Measurements from ENCODE around the gene ZNF282.

Gene ZNF282

DNA sequence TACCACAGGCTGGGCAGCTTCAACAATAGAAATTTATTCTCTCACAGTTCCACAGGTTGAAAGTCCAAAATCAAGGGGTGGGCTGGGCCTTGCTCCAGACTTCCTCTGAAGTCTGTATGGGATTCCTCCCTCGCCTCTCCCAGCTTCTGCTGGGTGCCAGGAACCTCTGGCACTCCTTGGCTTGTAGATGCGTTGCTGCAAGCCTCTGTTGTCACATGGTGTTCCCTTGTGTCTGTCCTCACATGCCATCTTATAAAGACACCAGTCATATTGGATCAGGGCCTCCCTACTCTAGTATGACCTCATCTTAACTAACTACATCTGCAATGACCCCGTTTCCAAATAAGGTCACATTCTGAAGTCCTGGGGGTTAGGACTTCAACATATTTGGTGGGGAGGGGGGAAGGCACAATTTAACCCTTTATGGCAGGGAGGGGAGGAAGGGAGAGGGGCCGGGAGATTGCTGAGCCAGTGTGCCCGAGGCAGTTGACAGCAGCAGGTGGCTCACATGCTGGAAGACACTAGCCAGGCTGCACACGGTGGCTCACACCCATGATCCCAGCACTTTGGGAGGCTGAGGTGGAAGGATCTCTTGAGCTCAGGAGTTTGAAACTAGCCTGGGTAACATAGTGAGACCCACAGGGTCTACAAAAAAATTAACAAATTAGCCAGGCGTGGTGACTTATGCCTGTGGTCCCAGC is 18.8 kb downstream of the ZNF282 start:
- TF ChIP-seq, protein P1, sequence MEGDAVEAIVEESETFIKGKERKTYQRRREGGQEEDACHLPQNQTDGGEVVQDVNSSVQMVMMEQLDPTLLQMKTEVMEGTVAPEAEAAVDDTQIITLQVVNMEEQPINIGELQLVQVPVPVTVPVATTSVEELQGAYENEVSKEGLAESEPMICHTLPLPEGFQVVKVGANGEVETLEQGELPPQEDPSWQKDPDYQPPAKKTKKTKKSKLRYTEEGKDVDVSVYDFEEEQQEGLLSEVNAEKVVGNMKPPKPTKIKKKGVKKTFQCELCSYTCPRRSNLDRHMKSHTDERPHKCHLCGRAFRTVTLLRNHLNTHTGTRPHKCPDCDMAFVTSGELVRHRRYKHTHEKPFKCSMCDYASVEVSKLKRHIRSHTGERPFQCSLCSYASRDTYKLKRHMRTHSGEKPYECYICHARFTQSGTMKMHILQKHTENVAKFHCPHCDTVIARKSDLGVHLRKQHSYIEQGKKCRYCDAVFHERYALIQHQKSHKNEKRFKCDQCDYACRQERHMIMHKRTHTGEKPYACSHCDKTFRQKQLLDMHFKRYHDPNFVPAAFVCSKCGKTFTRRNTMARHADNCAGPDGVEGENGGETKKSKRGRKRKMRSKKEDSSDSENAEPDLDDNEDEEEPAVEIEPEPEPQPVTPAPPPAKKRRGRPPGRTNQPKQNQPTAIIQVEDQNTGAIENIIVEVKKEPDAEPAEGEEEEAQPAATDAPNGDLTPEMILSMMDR (IDR thresholded peaks at IDR 0.05; ENCODE audit: borderline replicate concordance, insufficient read depth, low read depth, low read length), result no peak
- no peak overlapping the region for H3K4me3 ChIP-seq (ENCODE audit: low read depth, low read length)

GRCh38 chr7:149216402-149216801 is 21.1 kb downstream of the ZNF282 start:
- no peak overlapping the region for H3K4me3 ChIP-seq (ENCODE audit: low read depth, low read length)
- TF ChIP-seq, protein P1 (IDR thresholded peaks at IDR 0.05; ENCODE audit: borderline replicate concordance, insufficient read depth, low read depth, low read length), result no peak

DNA sequence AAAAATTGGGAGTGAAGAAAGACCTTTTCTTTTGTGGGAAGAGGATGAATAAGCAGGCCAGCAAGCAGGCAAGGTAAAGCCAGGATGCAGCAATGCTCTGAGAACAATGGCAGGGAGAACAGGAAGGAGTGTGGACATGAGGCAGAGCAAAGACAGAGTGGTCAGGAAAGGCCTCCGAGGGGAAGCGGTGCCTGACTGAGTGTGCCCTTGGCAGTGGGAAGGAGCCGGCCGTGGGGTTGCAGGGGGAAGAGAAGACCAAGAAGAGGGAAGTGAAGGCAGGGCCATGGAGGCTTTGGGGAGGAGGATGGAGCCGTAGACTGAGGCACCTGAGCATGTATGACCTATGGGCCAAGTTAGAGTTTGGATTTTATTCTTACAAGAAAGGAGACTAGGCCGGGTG is 22.2 kb downstream of the ZNF282 start:
- TF ChIP-seq, protein P1 (IDR thresholded peaks at IDR 0.05; ENCODE audit: borderline replicate concordance, insufficient read depth, low read depth, low read length), result no peak
- no peak overlapping the region for H3K4me3 ChIP-seq (ENCODE audit: low read depth, low read length)

DNA sequence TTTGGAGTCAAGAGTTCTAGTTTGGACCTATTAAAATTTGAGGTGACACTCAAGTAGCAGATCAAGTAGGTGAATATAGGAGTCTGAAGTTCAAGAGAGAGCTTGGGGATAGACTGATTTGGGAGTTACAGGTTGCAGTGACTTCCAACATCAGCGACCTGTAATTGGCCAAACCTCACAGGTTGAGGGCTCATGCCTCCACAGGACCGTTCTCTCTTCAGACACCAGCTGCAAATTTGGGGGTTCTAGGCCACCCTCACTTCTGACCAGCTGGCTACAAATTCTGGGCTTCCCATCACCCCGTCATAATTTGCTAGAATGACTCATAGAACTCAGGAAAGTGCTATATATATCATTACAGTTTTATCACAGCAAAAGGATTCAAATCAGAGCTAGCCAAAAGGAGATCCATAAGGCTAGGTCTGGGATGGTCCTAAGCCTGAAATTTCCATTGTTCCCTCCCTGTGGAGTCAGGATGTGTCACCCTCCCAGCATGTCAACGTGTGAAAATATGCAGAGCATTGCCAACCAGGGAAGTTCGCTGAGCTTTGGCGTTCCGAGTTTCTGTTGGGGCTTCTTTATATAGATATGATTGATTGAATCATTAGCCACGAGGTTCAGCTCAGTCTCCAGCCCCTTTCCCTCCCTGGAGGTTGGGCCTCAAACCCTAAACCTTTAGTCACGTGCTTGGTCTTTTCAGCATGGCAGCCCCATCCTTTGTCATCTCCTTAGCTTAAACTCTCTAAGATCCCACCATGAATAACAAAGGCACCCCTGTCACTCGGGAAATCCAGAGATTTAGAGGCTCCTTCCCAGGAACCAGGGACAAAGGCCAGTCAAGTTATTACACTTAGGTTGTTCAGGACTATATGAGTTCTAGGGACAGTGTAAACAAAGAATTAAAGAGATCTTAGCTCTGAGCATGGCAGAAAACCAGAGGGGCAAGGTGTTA is 23.4 kb downstream of the ZNF282 start:
- no peak overlapping the region for H3K4me3 ChIP-seq (ENCODE audit: low read depth, low read length)
- TF ChIP-seq, protein P1 (IDR thresholded peaks at IDR 0.05; ENCODE audit: borderline replicate concordance, insufficient read depth, low read depth, low read length), result no peak

GRCh38 chr7:149220534-149220933 is 25.2 kb downstream of the ZNF282 start:
- no peak overlapping the region for H3K4me3 ChIP-seq (ENCODE audit: low read depth, low read length)
- TF ChIP-seq, protein P1 (IDR thresholded peaks at IDR 0.05; ENCODE audit: borderline replicate concordance, insufficient read depth, low read depth, low read length), result no peak

DNA sequence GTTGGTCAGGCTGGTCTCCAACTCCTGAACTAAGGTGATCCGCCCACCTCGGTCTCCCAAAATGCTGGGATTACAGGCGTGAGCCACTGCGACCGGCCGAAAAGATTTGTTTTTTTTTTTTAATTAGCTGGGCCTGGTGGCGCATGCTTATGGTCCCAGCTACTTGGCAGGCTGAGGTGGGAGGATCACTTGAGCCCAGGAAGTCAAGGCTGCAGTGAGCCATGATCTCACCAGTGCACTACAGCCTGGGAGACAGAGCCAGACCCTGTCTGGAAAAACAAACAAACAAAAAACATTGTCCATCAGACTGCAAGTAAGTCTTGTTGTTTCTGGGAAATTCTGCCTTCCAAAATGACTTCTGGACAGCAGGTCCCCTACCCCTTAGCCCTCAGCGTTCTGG is 27.8 kb downstream of the ZNF282 start:
- TF ChIP-seq, protein P1 (IDR thresholded peaks at IDR 0.05; ENCODE audit: borderline replicate concordance, insufficient read depth, low read depth, low read length), result no peak
- no peak overlapping the region for H3K4me3 ChIP-seq (ENCODE audit: low read depth, low read length)
